ENCODE measurements around the gene FOXO1.

FOXO1 gene

DNA sequence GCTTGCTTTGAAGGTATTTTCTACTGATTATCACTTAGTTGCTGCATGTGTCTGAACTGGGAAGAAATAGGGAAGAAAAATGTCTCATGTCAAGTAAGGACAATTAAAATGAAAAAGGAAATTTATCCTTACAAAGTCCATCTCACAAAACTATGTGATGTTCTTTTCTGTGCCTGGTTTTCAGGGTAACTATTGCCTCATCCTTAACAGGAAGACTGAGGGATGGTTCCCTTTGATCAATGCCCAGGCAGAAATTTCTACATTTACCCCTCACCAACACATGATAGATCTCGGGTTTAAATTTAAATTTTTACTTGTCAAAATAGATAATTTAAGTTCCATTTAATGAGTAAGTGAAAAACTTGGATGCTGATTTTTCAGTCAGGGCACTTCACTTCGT lies 3.9 kb upstream of the FOXO1 start:
- H3K36me3 ChIP-seq = no peaks in the 10 kb centered on the region
- no peak overlapping the region for H3K27ac ChIP-seq
- TF ChIP-seq, protein P1, sequence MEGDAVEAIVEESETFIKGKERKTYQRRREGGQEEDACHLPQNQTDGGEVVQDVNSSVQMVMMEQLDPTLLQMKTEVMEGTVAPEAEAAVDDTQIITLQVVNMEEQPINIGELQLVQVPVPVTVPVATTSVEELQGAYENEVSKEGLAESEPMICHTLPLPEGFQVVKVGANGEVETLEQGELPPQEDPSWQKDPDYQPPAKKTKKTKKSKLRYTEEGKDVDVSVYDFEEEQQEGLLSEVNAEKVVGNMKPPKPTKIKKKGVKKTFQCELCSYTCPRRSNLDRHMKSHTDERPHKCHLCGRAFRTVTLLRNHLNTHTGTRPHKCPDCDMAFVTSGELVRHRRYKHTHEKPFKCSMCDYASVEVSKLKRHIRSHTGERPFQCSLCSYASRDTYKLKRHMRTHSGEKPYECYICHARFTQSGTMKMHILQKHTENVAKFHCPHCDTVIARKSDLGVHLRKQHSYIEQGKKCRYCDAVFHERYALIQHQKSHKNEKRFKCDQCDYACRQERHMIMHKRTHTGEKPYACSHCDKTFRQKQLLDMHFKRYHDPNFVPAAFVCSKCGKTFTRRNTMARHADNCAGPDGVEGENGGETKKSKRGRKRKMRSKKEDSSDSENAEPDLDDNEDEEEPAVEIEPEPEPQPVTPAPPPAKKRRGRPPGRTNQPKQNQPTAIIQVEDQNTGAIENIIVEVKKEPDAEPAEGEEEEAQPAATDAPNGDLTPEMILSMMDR (IDR thresholded peaks at IDR 0.05) = no peak
- peaks cover 0 to 13% (median 4%) of the 10 kb centered on the region in 4 donors for H3K4me1 ChIP-seq
- H3K9me3 ChIP-seq = no peaks in the 10 kb centered on the region
- no peak for DNase-seq
- H3K4me3 ChIP-seq = no peak overlapping the region
- intact Hi-C loops (cut with DNase I; ENCODE audit: low total_unique reads) = no loop called here
- no peaks in the 10 kb centered on the region for H3K27me3 ChIP-seq

DNA sequence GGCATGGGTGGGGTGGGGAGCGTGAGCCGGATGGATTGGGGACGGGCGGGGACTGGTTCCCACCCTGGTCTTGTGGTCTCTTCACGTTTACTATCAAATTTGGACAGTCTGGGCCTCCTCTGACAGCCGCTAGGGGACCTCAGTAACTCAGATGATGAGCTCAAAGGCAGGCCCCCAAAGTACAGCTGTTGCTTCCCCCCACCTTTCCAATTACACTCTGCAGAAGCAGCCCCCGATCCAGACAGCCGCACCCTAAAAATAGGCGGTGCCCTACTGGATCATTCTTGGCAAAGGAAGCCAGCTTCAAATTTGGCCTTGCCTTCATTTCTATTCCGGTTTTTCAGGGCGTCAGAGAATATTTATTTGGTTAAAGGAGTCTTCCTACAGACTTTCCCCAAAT lies 1.9 kb upstream of the FOXO1 start:
- peak overlapping the region in 1 of 2 donors; percentile 71 for H3K4me3 ChIP-seq
- H3K9me3 ChIP-seq = no peaks in the 10 kb centered on the region
- TF ChIP-seq, protein P1 (IDR thresholded peaks at IDR 0.05) = peak in 1 of 2 experiments; percentile 30
- DNase-seq = peak; percentile 67 to 73
- H3K36me3 ChIP-seq = no peaks in the 10 kb centered on the region
- intact Hi-C loops (cut with DNase I; ENCODE audit: low total_unique reads) = loop anchor here (10.0 kb wide), 1 partner anchor 194 kb away; no protein-coding TSS in a partner anchor
- H3K27ac ChIP-seq = no peak overlapping the region
- H3K4me1 ChIP-seq = peaks cover 0 to 18% (median 8%) of the 10 kb centered on the region in 4 donors
- no peaks in the 10 kb centered on the region for H3K27me3 ChIP-seq

DNA sequence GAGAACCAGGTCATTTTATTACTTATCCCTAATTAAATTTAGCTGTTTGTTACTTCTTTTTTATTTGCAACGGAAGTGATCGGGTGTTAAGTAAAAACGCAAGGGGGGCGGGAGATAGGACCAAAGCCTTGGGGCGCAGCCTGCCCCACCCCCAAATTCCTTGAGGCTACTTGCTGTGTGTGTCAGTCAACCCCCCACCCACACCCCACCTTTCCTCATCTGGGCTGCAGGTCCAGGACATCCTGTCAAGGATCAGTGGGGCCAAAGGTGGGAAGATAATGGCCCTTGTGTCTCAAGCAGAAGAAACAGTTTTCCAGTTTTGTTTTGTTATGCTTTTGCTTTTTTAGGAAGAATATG lies 1.2 kb upstream of the FOXO1 start:
- Histone ChIP-seq H3K27me3 (no peaks in the 10 kb centered on the region), H3K4me3 (peak overlapping the region; percentile 71 to 99), H3K27ac (peak overlapping the region; percentile 97 to 100), H3K4me1 (peaks cover 0 to 25% (median 11%) of the 10 kb centered on the region in 4 donors), H3K9me3 (no peaks in the 10 kb centered on the region), H3K36me3 (no peaks in the 10 kb centered on the region)
- TF ChIP-seq, protein P1 (IDR thresholded peaks at IDR 0.05) = no peak
- intact Hi-C loops (cut with DNase I; ENCODE audit: low total_unique reads) = loop anchor here (10.0 kb wide), 1 partner anchor 193 kb away; no protein-coding TSS in a partner anchor
- DNase-seq = peak; percentile 27 to 71

DNA sequence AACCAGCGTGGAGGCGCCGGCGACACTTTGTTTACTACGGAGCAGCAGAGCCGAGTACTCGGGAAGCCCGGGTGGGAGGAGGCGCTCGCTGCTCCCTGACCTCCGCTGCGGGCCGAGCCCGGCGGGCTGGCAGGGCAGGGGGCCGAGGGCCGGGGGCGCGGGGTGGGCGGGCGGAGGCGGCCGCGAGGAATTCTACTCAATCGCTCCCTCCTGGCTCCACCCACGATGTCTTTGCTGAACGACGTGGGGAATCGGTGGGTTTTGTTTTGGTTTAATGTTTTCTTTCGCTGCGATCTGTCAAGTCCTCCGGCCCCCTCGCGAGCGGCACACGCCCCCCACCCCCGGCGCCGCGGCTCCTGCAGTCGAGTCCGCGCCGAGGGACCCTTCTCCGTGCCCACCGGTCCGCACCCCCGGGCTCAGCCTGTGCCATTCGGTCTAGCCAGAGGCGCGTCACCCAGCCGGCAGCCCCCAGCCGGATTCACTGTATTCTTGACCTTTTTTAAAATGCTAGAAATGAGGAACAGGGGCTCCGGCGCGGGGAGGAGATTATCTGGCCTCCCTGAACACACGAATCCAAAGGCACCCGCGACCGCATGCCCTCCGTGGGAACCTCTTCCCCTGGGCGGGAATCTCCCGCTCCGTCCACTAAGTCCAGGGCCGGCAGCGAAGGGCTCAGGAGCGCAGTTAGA lies 636 bp upstream of the FOXO1 start:
- Histone ChIP-seq H3K9me3 (no peaks in the 10 kb centered on the region), H3K4me1 (peaks cover 0 to 30% (median 14%) of the 10 kb centered on the region in 4 donors), H3K27me3 (no peaks in the 10 kb centered on the region), H3K36me3 (no peaks in the 10 kb centered on the region), H3K27ac (peak overlapping the region; percentile 97 to 100), H3K4me3 (peak overlapping the region; percentile 71 to 99)
- TF ChIP-seq, protein P1 (IDR thresholded peaks at IDR 0.05) = no peak
- DNase-seq = peak; percentile 65 to 75
- intact Hi-C loops (cut with DNase I; ENCODE audit: low total_unique reads) = loop anchor here (10.0 kb wide), 1 partner anchor 192 kb away; no protein-coding TSS in a partner anchor

DNA sequence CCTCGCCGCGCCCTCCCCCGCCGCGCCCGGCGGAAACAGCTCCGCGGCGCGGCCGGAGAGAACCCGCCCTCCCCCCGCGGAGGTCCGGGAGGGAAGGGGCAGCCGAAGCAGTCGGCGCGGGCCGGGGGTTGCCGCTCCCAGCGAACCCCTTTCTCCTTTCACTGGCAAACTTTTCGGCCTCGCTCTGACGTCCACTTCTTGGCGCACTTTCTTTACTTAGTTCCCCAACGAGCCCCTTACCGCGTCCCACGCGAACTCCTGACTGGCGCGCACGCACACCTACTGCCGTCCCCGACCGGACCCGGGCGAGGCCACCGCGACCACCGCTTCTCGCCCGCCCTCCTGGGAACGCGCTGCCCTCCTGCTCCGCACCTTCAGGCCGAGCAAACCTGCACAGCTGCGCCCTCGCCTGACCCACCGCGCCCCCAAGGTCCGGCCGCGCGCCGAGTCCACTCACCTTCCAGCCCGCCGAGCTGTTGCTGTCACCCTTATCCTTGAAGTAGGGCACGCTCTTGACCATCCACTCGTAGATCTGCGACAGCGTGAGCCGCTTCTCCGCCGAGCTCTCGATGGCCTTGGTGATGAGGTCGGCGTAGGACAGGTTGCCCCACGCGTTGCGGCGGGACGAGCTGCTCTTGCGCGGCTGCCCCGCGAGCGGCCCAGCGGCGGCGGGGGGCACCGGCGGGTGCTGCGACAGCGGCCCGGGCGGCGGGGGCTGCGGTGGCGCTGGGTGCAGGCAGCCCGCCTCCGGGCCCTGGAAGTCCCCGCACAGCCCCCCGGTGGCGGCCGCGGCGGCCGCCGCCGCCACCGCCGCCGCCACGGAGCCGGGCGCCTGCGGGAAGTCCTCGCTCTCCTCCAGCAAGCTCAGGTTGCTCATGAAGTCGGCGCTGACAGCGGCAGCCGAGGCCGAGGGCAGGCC lies 1.1 kb downstream of the FOXO1 start:
- TF ChIP-seq, protein P1 (IDR thresholded peaks at IDR 0.05) = no peak
- H3K27me3 ChIP-seq = no peaks in the 10 kb centered on the region
- peak overlapping the region; percentile 71 to 99 for H3K4me3 ChIP-seq
- H3K36me3 ChIP-seq = no peaks in the 10 kb centered on the region
- DNase-seq = peak; percentile 31 to 73
- peaks cover 0 to 47% (median 22%) of the 10 kb centered on the region in 4 donors for H3K4me1 ChIP-seq
- intact Hi-C loops (cut with DNase I; ENCODE audit: low total_unique reads) = loop anchor here (10.0 kb wide), 1 partner anchor 191 kb away; no protein-coding TSS in a partner anchor
- H3K27ac ChIP-seq = peak overlapping the region; percentile 97 to 100
- no peaks in the 10 kb centered on the region for H3K9me3 ChIP-seq

Measured in tibial artery (tissue), 4 donors.